Measurements from ENCODE around the gene PADI1.

The PADI1 gene

DNA sequence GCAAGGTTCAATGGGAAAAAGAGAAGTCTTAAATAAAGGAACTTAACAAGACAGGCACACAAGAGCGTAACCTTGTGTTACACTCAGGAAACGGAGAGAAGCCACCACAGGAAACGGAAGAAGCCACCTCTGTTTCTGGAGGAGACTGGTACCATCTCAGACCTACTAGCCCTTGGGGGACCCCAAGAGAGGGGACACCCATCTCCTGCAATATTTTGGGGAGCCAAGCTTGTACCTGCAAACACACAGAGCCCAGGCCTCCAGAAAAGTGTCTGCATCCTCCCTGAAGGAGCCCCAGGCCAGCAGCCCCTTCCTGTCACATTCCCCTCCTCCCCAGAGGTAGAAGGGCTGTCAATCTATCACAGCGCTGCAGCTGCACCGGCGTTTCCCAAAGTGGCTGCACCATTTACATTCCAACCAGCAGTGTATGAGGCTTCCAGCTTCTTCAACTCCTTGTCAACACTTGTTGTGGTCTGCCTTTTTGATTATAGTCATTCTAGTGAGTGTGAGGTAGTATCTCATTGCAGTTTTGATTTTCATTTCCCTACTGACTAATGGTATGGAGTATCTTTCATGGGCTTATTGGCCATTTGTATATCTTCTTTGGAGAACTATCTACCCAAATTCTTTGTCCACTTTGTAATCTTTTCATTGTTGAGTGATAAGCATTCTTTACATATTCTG lies 23.0 kb upstream of the PADI1 start:
- DNase-seq (ENCODE audit: low spot score) = no peak

DNA sequence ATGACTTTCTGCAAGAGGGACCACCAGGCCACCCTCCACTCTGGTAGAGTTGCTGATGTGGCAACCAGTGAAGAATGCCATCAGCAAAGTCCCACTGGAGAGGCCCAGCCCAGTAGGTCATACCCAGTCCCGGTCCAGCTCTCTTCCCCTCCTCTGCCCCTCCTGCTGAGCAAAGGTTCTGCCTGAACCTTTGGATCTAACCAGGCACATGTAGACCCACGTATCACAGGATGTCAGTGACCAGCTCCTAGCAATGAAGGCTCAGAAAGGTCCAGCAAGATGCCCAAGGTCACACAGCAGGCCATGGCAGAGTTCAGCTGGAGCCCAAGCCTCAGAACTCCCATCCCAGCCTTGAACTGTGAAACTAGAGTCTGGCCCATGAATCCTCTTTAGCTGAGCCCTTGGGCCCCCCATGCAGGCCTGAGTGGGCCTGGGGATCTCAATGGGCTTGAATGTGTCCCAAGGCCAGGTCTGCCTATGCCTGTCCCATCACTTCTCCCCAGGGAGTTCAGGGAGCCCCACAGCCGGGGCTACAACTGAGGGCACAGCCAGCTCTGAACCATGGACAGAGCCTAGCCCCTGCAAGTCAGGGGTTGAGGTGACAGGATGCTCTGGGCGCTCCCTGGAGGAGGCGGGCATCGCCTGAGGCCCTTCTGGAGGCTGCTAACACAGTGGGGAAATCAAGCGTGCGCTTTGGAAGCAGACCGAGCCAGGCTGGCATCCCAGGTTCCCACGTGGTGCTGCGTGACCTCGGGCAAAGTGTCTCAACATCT lies 21.4 kb upstream of the PADI1 start:
- no peak for DNase-seq (ENCODE audit: low spot score)

DNA sequence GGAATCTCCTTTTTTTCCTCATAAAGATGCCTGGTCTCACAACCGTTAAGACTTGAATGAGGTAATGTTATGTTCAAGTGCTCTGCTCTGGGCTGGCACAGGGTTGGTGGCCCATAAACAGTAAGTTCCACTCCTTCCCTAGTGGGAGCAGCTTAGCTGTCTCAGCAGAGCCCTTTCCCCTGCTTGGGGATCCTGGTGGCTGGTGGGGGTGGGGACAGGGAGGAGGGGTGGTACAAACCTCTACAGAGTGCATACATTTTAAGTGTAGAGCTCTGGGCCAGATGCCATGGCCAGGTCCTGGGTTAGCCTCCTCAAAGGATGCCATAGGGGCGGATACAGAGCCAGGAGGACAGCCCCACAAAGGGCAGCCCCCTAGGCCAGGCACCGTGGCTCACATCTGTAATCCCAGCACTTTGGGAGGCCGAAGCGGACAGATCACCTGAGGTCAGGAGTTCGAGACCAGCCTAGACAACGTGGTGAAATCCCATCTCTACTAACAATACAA lies 20.7 kb upstream of the PADI1 start:
- no peak for DNase-seq (ENCODE audit: low spot score)

DNA sequence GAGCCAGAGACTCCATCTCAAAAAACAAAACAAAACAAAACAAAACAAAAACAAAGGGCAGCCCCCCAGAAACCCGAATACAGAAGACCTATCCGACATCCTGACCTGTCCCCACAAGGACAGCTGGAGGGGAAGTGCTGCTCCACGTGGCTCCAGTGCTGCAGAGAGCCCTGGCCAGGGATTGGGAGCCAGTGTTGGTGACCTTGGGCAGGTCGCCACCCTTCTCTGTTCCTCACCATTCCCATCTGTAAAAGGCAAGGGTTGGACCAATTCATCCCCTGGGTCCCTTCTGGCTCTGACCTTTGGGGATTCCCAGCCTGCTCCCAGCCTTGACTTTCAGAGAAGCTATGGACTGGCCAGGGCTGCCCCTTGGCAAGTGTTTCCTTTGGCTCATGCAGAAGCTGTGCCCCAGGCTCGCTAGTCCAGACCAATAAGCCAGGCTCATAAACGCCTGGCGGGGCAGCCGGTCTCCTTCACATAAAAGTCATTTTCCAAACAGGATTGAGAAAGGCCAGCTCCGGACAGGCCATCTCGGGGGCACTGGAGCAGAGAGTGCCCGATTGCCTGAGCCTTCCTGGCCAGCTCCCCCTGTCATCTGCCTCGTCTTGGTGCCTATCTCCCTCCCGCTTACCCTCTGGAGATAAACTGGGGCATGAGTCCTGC lies 20.0 kb upstream of the PADI1 start:
- no peak for DNase-seq (ENCODE audit: low spot score)

GRCh38 chr1:17185485-17185860 lies 19.5 kb upstream of the PADI1 start:
- DNase-seq (ENCODE audit: low spot score) = no peak

DNA sequence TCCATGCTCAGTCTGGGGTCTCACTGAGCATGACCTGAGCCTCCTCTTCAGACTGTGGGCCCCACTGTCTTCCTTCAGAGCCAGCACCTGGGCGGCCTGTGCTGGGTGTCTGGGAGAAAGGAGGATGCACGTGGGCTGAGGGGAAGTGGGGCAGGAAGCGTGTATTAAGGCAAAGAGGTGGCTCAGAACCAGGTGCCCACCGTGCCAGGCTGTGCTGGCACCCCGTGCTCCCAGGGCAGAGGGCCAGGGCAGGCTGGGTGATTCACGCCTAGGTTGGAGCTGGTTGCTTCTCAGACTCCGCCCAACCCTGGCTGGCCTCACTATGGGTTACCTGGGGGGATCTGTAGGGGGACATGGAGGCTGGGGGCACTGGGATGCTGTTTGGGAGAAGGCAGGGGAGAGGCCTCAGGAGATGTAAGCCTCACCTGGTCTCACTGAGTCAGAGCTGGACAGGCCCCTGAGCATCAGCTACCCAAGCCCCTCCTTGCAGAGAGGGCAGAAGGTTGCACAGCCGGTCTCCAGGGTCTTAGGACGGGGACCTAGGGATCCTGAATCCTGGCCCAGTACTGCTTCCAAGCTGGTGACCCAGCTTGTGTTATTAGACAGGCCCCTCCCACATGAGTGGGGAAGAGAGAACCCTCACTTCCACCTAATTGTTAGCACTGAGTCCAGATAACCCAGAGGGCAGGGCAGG lies 18.6 kb upstream of the PADI1 start:
- no peak for DNase-seq (ENCODE audit: low spot score)

GRCh38 chr1:17187051-17187450 lies 17.9 kb upstream of the PADI1 start:
- no peak for DNase-seq (ENCODE audit: low spot score)

DNA sequence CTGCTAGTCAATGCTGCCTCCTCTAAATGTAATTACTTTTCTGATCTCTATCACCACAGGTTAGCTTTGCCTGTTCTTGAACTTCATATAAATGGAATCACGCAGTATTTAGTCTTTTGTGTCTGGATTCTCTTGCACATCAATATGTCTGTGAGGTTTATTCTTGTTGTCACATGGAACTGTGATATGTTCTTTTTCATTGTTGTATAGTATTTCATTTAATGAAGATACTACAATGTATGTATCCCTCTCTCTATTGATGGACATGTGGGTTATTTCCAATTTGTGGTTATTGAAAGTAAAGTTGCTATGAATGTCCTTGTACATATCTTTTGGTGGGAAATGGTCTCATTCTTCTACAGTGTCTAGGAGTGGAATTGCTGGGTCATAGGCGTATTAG lies 16.7 kb upstream of the PADI1 start:
- no peak for DNase-seq (ENCODE audit: low spot score)

- DNase-seq (ENCODE audit: low spot score) = no peak
Measured at GRCh38 chr1:17188889-17189631, 15.9 kb upstream of the PADI1 start.

GRCh38 chr1:17189632-17189990 lies 15.3 kb upstream of the PADI1 start:
- no peak for DNase-seq (ENCODE audit: low spot score)

GRCh38 chr1:17190010-17190995 lies 14.6 kb upstream of the PADI1 start:
- no peak for DNase-seq (ENCODE audit: low spot score)

DNA sequence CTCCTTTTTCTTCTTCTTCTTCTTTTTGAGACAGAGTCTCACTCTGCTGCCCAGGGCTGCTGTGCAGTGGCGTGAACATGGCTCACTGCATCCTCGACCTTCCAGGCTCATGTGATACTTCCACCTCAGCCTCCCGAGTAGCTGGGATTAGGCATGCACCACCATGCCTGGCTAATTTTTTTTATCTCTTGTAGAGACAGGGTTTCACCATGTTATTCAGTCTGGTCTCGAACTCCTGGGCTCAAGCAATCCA lies 13.0 kb upstream of the PADI1 start:
- no peak for DNase-seq (ENCODE audit: low spot score)

GRCh38 chr1:17192394-17193221 lies 12.3 kb upstream of the PADI1 start:
- DNase-seq (ENCODE audit: low spot score) = no peak

GRCh38 chr1:17193222-17194132 lies 11.5 kb upstream of the PADI1 start:
- DNase-seq (ENCODE audit: low spot score) = no peak

DNA sequence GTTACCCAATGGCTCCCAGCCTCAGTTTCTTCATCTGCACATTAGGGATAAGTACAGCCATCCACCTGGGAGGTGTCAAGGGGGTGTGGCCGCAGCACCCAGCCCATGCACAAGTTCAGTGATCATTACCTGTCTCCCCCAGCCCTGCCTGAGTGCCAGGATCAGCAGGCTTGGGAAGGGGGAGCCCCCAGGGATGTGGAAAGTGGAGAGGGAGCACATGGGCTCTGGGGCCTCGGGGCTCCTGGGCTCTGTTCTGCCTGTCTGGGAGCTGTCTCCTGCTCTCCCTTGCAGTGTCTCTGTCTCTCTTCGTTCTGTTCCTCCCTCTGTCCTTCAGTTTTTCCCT lies 10.8 kb upstream of the PADI1 start:
- no peak for DNase-seq (ENCODE audit: low spot score)

DNA sequence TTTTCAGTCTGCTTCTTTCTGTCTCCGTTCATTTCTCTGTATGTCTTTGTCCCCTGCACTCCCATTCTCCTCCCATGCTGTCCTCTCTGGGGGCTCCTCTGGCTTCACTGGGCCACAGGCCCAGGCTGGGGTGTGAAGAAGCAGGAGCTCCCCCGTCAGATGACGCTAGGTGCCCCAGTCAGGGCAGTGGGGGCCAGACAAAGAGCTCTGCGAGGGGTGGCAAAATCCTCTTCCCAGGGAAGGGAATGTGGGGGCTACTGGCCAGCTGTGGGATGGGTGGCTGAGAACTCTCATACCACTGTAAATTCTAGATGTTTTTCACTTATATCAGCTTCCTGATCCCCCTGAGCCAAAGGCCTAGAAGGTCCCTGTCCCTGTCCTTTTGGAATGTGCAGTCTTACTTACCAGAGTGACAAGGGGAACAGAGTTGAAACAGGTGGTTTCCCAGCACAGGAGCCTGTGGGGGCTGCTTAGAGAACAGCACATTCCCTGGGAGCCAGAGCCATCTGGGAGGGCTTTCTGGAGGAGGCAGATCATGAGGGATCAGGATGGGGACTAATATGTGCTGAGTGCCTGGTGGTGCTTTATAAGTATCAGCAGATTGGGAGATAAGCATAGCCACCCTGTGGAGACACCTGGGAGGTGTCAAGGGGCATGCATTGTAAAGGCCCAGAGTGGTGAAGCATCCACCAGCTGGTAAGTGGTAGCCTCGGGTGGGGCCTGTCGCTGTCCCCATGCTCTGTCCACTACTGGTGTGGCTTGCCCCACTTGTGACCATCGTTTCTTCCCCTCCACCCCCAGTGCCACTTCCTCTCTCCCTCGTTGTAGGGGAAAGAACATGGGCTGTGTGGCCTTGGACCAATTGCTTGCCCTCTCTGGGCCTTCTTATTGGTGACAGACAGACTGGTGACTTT lies 10.1 kb upstream of the PADI1 start:
- no peak for DNase-seq (ENCODE audit: low spot score)

GRCh38 chr1:17195731-17196130 lies 9.2 kb upstream of the PADI1 start:
- DNase-seq (ENCODE audit: low spot score) = no peak
